HG03520 (cell line): ENCODE measurements around the gene MAD1L1.
"Not testable (repeated sequence)": the region's sequence is repeated elsewhere in the genome, so short reads cannot be mapped to it uniquely, and the experiment has no call there.

Experiments used
- ATAC-seq: cut with Tn5 transposase; IDR thresholded peaks from one replicate; pipeline ENCODE4 v1.9.1; 2021; ENCODE audit warnings: mild to moderate bottlenecking, moderate library complexity; ENCODE audit not compliant: unreplicated experiment

MAD1L1 gene

DNA sequence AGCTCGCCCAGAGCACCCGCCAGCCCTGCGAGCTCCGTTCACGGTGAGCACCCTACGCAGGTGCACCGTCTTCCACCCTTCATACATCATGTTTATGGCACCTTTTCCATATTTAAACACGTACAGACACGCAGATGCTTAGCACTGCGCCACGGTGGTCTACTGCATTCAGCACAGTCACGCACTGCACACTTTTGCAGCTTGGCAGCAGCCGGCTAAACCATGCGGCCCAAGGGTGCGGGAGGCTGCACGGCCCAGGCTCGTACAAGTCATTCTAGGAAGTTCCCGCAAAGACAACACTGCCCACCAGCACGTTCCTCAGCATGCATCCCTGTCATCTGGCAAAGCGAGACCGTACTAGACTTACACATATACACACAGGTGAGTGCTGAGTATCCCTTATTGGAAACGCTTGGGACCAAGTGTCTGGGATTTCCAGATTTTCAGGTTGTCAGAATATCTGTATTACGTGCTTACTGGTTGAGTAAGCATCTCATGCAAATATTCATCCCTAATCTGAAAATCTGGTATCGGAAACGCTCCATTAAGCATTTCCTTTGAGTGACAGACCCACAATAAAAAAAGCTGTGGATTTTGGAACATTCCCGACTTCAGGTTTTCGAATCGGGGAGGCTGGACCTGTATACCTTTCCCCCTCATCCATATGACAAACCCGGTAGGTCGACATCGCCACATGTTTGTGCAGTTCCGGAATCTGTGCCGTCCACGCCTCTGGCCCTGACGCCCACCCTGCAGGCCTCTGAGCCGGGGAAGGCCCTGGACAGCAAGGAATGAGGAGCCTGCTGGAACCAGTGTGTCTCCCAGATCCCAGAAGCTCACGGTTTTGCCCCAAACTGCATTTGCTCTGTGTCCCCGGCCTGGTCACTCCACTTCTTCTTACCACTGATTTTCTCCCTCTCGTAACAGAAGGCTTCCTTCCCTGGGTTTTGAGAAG lies 340.5 kb downstream of the MAD1L1 start:
- no peak for ATAC-seq

DNA sequence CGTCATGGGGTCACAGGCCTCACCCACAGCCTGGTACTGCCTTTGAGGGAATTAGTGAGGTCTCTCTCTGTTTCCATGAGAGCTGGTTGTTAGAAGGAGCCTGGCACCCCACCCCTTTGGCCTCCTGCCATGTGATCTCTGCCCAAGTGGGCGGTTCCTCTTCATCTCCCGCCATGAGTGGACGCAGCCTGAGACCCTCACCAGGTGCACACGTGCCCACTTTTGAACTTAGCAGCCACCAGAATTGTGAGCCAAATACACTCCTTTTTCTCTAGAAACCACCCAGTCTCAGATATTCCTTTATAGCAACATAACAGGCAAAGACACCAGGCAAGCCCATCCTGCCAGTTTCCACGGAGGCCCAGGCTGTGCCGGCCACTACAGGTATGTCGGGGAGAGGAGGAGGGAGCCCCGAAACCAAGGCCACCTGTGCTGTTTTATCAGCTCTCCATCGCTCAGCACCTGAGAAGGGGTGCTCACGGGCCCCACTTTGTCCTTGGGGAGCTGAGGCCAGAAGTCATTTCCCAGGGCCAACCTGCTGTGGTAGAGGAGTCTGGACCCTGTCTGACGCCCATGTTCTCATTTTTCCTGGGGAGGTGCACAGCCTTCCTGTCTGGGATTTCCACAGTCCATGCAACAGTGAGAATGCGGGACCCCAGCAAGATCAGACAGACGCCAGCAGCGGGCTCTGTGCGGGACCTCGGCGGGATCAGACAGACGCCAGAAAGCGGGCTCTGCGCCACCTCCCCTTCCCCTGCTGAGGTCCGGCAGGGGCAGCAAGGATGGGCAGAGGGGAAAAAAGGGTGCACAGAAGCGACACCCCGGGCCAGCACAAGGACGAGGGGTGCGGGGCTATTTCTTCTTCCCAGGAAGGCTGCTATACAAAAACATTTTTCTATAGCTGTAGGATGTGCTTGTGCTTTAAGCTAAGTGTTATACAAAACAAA lies 342.2 kb downstream of the MAD1L1 start:
- no peak for ATAC-seq

DNA sequence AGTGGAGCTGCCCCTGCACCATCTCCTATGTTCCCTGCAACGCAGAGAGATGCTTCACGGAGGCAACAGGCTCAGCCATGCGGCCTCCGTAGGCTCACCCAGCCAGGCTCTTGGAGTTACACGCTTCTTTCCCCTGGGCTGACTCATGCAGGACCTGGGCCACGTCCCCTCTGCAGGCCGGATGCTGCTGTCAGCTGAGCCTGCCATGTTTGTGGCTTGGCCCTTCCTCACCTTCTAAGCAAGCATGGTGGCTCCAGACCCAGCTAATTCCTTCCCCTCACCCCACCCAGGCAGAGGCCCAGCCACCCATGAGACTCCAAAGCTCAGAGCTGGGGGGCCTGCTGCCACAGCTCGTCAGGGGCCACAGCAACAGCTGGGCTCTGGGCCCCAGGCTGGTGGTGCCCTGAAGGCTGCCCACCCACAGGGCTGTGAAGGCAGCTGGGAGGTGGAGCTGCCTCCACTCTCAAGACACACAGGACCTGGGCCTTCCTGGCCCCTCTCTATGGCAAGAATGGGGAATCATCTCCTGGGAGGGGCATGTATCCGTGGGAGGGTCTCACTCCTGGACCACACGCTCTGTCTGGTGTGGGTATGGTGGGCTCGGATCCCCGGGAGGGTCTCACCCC lies 343.1 kb downstream of the MAD1L1 start:
- ATAC-seq: no peak

DNA sequence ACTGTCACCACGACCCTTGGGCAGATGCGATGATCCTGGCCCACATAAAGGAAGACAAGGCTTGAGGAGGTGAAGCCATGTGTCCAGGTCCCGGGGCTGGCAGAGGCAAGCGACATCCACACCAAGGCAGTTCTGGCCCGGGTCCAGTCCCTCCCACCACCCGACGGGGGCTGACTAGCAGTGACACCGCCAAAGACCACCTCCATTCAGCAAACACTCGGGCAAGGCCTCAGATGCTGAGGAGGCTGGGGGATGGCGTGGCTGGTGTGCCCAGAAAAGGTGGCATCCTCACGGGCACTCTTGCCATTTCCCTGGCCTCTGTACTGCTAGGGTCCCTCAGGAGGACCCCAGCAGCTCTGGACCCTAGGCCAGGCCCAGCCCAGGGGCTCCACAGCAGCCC lies 343.7 kb downstream of the MAD1L1 start:
- no peak for ATAC-seq

DNA sequence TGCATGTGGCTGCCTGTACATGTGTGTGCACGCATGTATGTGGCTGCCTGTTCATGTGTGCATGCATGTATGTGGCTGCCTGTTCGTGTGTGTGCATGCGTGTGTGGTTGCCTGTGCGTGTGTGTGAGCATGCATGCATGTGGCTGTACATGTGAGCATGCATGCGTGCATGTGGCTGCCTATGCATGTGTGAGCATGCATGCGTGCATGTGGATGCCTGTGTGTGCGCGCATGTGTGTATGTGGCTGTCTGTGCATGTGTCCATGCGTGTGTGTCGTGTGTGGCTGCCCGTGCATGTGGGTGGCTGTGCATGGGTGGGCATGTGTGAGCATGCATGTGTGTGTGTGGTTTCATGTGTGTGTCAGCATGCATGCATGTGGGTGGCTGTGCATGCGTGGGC lies 344.3 kb downstream of the MAD1L1 start:
- ATAC-seq: no peak

DNA sequence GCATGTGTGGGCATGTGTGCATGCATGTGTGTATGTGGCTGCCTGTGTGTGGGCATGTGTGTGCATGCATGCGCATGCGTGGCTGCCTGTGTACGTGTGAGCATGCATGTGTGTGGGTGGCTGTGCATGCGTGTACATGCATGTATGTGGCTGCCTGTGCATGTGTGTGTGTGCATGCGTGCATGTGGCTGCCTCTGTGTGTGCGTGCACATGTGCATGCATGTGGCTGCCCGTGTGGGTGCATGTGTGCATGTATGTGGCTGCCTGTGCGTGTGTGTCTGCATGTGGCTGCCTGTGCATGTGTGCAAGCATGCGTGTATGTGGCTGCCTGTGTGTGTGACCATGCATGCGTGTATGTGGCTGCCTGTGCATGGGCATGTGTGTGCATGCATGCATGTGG lies 345.5 kb downstream of the MAD1L1 start:
- ATAC-seq: no peak

DNA sequence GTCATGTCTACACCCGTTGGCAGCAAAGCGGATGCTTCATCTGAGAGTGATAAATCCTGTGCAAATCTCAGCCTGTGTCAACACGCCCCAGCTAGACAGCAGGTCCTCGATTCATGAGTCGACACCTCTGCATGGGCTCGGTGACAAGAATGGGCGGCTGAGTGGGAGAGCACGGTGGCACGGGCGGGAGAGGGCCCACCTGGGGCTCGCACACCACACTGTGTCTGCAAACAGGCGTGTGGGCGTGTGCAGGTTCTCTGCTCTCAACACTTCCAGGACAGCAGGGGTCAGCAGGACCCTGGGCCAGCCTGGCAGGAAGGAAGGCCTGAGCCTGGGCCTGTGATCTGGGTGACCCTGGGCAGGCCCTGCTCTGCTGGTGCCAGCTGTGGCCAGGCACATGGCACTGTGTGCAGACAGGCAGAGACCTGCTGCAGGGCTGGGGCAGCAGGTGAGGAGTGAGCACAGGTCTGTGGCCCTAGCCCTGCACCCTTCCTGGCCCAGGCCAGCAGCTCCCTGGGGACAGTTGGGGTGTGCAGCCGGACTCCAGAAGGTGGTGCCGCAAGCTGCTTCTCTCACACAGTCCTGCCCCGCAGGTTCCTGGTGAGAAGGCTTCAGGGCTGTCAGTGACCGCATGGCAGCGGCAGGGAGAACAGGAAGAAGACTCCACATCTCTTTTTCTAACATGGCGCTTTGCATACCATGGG lies 346.2 kb downstream of the MAD1L1 start:
- ATAC-seq: no peak

DNA sequence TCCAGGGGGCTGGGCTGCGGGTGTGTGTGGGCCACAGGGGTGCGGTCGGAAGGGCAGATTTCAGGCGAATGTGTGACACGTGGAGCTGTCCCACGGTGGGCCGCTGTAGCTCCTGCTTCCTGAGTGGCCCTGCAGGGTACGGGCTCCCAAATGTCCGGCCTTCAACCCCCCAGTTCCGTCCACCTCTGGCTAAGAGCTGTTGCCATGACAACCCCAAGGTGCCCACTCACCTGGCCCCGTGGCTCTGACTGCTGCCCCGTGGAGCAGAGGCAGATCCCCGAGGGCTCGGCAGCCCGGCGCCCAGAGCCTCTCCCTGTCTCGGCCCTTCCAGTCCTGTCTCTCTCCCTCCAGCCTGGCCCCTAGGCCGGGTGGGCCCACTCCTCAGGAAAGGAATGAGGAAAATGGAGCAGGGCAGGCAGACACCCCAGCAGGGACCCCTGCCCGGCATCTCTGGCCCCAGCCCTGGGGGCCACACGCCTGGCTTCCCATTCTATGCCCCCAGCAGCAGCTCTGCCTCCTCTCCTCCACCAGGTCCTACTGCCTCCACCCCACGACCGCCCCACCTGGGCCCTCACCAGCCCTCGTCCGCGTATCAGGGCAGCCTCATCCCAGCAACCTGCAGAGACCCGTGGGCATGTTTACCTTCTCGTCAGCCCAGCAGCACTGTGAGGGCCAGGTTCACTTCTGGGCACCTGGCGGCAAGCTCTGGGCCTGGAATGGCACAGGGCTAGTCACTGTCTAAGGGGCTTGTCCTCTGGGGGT lies 347.1 kb downstream of the MAD1L1 start:
- ATAC-seq: no peak

DNA sequence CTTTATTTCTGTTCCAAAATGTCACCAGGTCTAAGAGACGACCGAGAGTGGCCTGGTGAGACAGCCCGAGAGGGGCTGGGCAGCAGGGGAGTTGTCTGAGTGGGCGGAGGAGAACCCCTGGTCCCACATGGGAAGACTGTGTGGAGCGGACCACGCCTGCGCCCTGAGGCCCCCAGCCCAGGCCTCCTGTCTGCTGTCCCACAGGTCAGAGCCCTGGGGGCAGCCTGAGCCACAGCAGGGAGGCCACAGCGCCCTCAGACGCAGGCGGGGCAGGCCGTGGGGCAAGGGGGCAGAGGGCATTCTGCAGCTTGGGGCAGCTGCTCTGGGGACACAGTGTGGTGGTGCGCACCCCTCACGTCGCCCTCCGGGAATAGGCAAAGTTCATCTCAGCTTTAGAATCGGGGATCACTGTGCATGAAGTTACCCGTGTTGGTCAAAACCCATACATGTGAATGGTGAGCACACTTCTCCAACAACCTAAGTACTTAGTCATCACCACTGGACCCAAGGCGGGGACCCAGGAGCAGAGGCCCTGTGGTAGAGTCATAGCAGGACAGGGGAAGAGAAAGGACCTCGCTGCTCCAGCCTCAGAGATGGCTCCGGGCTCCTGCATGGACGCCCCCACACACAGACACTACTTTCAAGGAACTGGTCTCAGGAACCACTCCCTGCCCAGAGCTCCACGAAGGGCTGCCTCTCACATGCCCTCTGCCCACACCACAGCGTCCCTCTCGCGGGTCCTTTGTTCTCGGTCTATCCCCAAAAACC lies 348.0 kb downstream of the MAD1L1 start:
- no peak for ATAC-seq

DNA sequence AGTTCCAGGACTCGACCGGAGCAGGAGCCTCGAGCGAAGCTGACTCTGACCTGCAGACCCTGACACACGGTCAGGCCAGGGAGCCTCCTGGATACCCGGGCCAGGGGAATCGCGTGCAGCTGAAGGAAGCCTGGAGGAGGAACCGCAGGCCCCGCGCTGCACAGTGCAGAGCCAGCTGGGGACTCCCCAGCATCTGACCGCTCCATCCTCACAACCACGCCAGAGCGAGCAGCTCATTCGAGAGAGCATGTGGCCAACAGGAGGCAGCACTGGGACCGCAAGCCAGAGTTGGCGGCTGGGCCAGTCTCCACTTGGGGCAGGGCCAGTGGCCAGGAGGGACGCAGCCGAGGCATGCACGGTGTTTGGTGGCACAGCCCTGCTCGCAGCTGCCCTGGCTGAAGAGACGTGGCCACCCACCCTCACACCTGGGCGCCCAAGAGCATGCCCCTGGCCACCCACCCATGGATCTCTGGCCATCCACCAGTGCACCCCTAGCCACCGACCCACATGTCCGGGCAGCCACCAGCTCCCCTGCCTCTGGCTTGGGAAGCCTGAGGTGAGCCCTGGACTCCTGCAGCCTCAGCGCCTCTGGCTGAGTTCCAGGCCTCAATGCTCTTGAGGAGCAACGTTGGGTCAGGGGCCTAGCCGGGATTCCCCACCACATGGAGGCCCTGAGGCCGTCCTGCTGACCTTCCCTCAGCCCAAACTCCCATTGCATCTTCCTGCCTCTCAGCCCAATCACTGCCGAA lies 348.7 kb downstream of the MAD1L1 start:
- no peak for ATAC-seq

DNA sequence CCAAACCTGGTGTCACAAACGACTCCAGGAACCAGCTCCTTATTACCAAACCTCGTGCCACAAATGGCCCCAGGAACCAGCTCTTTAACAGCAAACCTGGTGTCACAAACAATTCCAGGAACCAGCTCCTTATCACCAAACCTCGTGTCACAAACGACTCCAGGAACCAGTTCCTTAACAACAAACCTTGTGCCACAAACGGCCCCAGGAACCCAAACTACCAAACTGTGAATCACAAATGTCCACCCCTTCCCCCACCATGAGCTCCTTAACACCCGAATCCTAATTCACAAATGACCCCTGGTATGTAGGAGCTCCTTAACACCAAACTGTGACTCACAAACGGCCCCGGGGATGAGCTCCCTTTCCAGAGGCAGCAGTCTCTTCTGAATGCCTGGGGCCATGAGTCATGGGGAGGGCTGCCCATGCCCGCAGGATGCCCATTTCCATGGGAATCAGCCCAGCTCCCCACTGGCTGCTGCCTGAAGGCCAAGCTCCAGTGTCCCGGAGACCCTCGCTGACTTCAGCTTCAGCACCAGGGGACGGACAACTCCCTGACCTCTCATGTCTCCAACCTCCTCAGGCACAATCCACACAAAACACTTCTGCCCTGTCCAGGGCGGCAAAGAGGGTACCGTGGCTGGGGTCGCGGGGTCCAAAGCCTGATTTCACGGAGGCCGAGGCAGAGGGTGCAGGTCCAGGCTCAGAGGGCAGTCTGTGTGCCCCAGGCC lies 349.5 kb downstream of the MAD1L1 start:
- ATAC-seq: no peak

DNA sequence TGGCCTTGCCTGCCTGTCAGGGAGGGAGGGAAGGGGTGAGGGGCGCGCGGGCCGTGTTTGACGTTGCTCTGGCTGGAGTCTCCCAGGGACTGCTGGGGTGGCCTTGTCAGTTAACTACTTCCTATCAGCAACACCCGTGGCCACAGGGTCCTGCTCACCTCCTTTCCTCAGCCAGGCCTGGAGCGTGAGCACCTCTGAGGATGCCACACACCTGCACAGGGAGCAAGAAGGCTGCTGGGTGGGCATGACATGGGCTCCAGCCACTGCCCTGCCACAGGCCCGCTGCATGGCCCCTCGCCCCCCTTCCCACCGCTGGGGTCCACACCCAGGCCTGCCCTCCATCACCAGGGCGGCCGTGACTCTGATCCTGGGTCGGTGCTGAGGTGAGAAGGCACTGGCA lies 350.3 kb downstream of the MAD1L1 start:
- ATAC-seq: no peak

DNA sequence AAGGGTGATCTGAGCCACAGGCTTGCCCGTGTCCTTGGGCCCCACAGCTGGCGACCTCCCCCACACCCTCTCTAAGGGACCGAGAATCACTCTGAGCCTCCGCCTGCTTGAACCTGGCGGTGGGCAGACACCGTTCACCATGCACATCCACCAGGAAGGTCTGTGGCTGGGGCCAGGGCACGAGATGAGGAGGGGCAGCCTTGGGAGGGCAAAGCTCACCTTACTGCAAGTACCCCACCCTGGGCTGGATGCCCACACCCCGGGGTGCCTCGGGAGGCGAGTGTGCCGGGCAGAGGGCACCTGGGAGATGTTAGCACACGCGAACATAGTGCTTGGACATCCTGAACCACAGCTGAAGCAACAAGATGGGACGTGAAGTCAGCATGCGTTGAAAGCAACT lies 350.8 kb downstream of the MAD1L1 start:
- ATAC-seq: no peak

DNA sequence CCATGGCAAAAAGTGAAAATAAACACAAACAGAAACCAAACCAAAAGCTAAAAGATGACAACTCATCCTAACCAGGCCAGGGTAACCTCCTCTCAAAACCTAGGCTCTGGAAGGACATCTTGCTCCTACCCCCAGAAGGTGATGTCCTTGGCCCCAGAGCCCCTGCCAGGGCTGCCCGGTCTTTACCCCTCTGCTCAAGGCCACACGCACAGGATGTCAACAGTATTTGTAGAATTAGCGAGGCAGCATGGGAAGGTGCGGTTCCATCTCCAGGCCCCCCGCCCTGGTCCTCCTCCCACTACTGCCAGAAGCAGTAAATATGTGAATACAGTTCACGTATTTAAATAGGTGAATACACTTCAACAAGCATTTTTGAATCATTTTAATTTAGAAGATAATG lies 356.1 kb downstream of the MAD1L1 start:
- not testable (repeated sequence) for ATAC-seq

DNA sequence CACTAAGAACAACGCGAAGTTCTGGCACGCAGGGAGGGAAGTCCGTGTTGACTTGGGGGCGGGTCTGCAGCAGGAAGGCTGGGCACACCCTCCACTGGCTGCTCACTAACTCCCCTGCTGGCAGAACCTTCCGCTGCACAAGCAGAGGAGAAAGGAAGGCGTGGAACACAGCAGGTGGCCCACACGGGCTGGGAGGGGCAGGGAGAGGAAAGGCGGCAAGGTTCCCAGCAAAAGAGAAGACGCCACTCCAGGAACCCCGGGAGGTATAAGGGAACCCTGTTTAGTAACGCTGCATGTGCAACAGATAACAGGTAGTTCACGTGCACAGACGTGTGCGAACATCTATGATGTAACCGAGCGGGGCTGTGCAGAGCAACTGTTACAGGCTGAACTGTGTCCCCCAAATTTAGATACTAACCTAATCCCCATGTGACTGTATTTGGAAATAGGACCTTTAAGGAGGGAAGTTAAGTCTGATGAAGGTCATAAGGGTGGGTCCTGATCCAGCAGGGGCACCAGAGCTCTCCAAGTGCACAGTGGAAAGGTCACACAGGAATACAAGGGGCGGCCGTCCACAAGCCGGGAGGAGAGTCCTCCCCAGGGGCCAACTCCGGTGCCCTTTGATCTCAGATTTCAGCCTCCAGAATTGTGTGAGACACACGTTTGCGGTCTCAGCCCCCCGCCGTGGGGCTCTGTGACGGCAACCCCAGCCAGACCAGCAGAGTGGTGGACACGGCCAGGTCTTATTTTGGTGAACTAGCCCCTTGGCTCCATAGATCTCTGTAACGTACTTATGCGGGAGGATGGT lies 357.1 kb downstream of the MAD1L1 start:
- not testable (repeated sequence) for ATAC-seq

DNA sequence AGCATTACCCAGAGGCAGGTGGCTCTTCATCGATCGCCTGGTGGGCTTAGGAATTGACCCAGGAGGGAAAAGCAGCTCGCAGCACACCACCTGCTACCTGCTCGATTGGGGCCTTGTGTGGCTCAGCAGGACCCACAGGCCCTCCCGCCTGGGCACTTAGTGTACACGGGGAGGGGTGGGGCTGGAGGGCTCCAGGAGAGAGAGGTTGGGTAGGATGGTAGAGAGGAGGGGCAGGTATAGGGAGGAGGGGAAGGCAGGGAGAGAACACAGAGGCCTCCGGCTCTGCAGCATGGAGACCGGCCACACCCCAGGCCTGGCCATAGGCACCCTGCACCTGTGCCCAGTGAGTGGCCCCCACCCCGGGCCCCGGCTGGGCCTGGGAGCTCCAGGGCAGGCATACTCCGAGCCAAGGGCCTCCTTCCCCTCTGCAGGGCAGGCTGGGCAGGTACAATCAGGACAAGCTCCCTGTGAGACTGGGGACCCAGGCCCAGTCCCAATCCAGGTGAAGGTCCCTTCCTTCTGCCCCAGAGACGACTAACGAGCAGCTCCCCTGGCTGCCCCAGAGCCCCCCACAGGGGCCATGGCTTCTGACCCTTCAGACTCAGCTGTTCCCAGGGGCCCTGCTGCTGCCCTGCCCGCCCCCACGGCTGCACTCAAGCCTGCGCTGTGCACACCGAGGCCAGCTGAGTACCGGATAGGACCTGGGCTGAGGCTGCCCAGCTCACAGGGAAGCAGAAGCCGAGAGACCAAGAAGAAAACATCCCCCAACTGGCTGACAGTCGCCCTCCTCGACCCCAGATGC lies 358.0 kb downstream of the MAD1L1 start:
- not testable (repeated sequence) for ATAC-seq
